Neural crest cell (in vitro differentiated cells): Measurements from ENCODE around the gene ITFG1. TPM values are rescaled to one million over a fixed set of nuclear protein-coding genes. Genes with fewer than 3 reads are reported as not detected.

Experiments
- DNase-seq: peaks from one replicate; pipeline ENCODE4 v3.0.0; 2021; ENCODE audit warnings: low read depth, mixed read lengths, low spot score
- H3K27ac Mint-ChIP-seq: one replicate; pipeline ENCODE4 v1.8.0; 2021; ENCODE audit warnings: mild to moderate bottlenecking, mixed read lengths; ENCODE audit not compliant: unreplicated experiment
- H3K27me3 Mint-ChIP-seq: 2 replicates; pipeline ENCODE4 v1.8.0; 2021; ENCODE audit warnings: low read depth, mild to moderate bottlenecking, mixed read lengths
- H3K36me3 Mint-ChIP-seq: 2 replicates; pipeline ENCODE4 v1.8.0; 2021; ENCODE audit warnings: low read depth, mild to moderate bottlenecking, mixed read lengths
- H3K4me1 Mint-ChIP-seq: 2 replicates; pipeline ENCODE4 v1.8.0; 2021; ENCODE audit warnings: mixed read lengths
- H3K4me3 Mint-ChIP-seq: one replicate; pipeline ENCODE4 v1.8.0; 2021; ENCODE audit warnings: mild to moderate bottlenecking, mixed read lengths
- H3K9me3 Mint-ChIP-seq: 2 replicates; pipeline ENCODE4 v1.8.0; 2021; ENCODE audit warnings: mixed read lengths
- total RNA-seq: library from RNA; stranded (reverse); gene quantifications from 2 replicates; pipeline ENCODE4 v1.2.1, GENCODE V29; 2021
- TF ChIP-seq, protein P1 (sequence below): fragments of 200-600 bp; sonication (generic); conservative IDR thresholded peaks from 2 replicates; pipeline ENCODE4 v1.5.0; 2021; ENCODE audit warnings: antibody characterized with exemption, mild to moderate bottlenecking

Gene ITFG1
- total RNA-seq, 1 donor from 2014 or later: 30.9 TPM

DNA sequence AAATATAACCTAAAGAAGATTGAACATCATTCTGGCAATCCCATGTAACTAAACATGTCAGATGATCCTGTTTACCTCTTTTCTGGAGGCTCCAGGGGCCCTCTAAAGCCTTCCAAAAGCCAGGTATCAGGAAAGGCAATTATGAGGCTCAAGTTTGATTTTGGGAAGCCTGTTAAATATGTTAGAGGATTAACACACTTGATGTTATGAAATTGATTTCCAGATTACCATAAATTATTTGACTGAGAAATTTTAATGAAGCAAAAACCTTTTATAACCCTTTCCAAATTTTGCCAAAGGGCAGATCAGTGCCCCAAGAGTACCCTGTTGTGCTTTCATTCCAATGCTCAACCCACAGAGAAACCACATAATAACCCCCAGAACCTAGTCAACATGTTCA is 29.6 kb upstream of the ITFG1 start:
- TF ChIP-seq, protein P1, sequence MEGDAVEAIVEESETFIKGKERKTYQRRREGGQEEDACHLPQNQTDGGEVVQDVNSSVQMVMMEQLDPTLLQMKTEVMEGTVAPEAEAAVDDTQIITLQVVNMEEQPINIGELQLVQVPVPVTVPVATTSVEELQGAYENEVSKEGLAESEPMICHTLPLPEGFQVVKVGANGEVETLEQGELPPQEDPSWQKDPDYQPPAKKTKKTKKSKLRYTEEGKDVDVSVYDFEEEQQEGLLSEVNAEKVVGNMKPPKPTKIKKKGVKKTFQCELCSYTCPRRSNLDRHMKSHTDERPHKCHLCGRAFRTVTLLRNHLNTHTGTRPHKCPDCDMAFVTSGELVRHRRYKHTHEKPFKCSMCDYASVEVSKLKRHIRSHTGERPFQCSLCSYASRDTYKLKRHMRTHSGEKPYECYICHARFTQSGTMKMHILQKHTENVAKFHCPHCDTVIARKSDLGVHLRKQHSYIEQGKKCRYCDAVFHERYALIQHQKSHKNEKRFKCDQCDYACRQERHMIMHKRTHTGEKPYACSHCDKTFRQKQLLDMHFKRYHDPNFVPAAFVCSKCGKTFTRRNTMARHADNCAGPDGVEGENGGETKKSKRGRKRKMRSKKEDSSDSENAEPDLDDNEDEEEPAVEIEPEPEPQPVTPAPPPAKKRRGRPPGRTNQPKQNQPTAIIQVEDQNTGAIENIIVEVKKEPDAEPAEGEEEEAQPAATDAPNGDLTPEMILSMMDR: no peak
- H3K36me3 Mint-ChIP-seq: peaks cover 44% of the 10 kb centered on the region
- no peak for DNase-seq
- peaks cover 10% of the 10 kb centered on the region for H3K4me1 Mint-ChIP-seq
- H3K27ac Mint-ChIP-seq: no peak overlapping the region
- H3K27me3 Mint-ChIP-seq: no peaks in the 10 kb centered on the region
- peaks cover 20% of the 10 kb centered on the region for H3K9me3 Mint-ChIP-seq
- no peak overlapping the region for H3K4me3 Mint-ChIP-seq

DNA sequence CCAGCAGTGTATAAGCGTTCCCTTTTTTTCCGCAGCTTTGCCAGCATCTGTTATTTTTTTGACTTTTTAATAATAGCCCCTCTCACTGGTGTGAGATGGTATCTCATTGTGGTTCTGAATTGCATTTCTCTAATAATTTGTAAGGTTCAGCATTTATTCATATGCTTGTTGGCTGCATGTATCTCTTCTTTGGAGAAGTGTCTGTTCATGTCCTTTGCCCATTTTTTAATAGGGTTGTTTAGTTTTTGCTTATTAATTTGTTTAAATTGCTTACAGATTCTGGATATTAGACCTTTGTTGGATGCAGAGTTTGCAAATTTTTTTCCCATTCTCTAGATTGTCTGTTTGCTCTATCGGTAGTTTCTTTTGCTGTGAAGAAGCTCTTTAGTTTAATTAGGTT is 27.2 kb upstream of the ITFG1 start:
- no peak for DNase-seq
- Mint-ChIP-seq H3K4me3 (no peak overlapping the region), H3K27me3 (no peaks in the 10 kb centered on the region), H3K4me1 (peaks cover 9% of the 10 kb centered on the region), H3K36me3 (peaks cover 44% of the 10 kb centered on the region), H3K9me3 (peaks cover 20% of the 10 kb centered on the region), H3K27ac (no peak overlapping the region)
- TF ChIP-seq, protein P1: no peak

DNA sequence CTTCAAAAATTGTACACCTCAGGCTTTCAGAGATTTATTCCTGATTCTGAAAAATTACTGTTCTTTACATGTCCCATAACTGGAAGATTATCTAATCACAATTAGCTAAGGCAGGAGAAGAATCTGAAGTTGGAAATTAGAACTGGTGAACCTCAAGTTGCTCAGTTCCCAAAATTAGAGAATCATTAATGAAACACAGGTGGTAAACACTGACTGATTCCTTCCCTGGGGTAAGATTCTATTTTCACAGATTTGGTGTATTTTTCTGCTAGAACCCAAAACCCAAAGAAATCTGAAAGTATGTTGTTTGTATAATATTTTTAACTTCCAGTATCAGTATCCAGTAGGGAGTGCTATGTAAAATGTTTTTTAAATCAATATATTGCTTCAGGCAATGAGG is 26.0 kb upstream of the ITFG1 start:
- H3K4me1 Mint-ChIP-seq: peaks cover 3% of the 10 kb centered on the region
- no peak overlapping the region for H3K4me3 Mint-ChIP-seq
- no peak overlapping the region for H3K27ac Mint-ChIP-seq
- TF ChIP-seq, protein P1: no peak
- H3K9me3 Mint-ChIP-seq: peaks cover 20% of the 10 kb centered on the region
- no peak for DNase-seq
- H3K36me3 Mint-ChIP-seq: peaks cover 37% of the 10 kb centered on the region
- H3K27me3 Mint-ChIP-seq: no peaks in the 10 kb centered on the region

DNA sequence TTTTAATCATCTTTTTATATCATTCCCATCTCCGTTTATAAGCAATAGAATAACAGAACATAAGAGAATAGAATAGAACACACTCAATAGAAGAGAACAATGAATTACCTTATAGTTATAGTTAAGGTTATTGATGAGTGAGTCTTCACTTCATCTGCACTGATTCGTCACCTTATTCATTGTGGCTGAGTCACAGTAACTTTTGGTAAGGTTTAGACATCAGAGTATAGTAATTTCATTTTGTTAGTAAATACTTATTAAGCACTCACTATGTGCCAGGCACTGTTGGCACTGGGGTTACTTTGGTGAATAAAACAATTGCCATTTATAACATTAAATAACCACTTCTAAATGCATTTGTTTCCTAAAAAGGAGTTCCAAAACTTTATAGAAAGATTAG is 22.8 kb upstream of the ITFG1 start:
- Mint-ChIP-seq H3K36me3 (peaks cover 22% of the 10 kb centered on the region), H3K27me3 (peaks cover 4% of the 10 kb centered on the region), H3K27ac (no peak overlapping the region), H3K9me3 (peaks cover 10% of the 10 kb centered on the region), H3K4me1 (peaks cover 12% of the 10 kb centered on the region), H3K4me3 (no peak overlapping the region)
- TF ChIP-seq, protein P1: no peak
- no peak for DNase-seq

DNA sequence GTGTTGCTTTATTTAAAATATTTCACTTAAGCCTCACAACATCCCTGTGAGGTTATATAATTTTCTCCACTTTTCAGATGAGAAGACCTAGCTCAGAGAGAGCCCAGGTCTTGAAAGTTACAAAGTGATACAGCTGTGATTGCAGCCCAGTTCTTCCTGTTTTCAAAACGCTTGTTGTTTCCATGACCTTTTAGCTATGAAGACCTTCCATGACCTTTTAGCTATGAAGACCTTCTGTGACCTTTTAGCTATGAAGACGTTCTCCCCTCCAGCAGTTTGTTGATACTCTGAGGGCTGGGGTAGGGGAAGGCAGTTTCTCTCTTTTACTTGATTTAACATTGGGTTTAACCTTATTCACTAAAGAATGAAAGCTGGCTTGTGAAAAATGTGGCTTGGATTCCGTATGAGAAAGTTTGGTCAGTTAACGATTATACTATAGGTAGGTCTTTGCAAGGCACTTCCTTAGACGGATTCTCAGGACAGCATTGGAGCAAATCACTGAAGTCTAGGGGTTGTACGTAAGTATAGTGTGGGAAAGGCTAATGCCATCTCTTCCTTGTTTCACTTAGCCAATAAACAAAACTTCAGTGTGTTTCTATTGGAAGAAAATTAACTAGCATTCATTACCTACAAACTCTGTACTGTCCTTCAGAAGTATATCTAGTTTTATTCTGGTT is 21.0 kb upstream of the ITFG1 start:
- Mint-ChIP-seq H3K4me1 (peaks cover 12% of the 10 kb centered on the region), H3K27ac (no peak overlapping the region), H3K27me3 (peaks cover 4% of the 10 kb centered on the region), H3K4me3 (no peak overlapping the region), H3K9me3 (no peaks in the 10 kb centered on the region), H3K36me3 (peaks cover 9% of the 10 kb centered on the region)
- TF ChIP-seq, protein P1: no peak
- DNase-seq: no peak
